ENCODE measurements around the gene PSMA2.

PSMA2 gene

DNA sequence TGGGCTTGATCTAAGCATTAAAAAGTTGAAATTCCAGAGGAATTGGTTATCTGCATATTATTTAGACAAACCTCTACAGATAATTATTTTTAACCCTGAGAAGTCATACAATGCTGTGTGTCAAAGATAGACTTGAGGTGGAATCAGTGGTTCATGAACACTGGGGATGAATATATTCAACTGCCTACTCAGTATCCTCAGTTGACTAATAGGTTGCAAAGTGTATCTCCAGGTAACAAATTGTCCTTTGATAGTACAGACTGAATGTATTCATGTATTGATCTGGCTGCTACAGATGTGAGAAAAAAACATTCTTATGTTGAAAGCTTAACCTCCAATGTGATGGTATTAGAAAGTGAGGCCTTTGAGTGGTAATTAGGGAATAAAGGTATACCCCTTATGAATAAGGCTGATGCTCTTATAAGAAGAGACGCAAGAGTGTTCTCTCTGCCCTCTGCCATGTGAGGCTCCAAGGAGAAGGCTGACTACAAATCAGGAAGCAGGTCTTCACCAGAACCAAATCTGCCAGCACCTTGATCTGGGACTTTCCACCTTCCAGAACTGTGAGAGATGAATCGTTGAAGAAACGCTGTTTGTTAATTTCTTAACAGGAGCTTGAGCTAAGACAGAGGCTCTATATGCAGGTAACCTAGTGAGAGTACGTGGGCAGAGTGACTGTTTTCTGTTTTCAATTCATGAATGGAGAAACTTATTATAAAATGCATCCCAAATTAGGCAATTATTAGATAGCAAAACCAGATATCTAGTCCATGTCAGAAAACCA, 7.7 kb upstream of the PSMA2 start:
- no peak for FAIRE-seq

DNA sequence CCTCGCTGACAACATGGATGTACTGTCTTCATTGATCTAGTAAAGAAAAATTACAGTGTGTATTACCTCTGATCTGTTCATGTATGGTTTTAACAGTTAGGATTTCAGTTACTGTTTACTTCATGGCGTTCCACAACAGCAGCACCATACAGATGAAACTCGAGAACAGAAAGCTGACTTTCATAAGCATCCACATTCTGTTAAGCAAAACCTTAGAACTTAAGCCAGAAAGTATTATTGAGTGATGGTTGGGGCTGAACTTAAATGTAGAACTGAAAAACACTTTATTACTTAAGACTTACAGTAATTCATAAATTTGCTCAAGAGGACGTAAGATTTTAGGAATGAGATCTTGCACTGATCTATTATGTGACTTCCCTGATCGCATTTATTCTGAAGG, 3.9 kb upstream of the PSMA2 start:
- no peak for FAIRE-seq

- no peak for FAIRE-seq
Observed at GRCh38 chr7:42934291-42934690, 2.3 kb upstream of the PSMA2 start.

GRCh38 chr7:42932811-42933591, 1.0 kb upstream of the PSMA2 start:
- no peak for FAIRE-seq

DNA sequence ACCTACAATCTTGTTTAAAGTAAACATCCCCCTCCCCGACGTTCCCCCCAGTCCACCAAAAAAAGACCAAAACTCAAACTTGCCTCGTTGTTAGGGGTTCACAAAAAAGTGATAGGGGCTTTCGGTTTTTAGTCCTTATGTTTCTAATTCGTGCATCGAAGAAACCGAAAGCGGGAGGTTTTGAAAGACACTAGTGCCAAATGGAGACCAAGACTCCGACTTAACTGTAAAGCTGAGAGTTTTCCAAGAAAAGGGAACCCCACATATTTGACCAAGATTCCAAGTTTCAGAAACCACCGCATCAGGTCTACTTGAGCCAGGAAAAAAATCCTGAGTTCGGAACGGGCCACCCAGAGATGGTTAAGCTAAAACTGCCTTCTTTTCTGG, 534 bp downstream of the PSMA2 start:
- no peak for FAIRE-seq

- FAIRE-seq, result no peak
Observed at GRCh38 chr7:42930889-42931288, 1.1 kb downstream of the PSMA2 start.

DNA sequence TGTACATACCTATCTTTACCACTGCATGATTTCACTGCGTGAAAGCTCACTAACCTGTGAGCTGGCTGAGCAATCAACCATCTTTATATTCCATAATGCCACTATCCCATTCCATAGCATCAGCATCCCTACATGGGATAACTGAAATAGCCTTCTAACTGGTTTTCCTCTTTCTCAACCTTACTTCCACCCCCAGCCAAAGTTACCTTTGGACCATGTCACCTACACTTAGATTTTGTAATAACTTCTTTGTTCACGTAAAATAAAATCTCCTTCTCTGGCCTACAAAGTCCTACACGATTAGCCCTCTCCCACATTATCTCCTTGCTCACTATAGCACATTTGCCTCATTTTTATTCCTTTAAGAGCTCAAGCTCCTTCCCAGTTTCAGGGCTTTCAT, 2.5 kb downstream of the PSMA2 start:
- no peak for FAIRE-seq

DNA sequence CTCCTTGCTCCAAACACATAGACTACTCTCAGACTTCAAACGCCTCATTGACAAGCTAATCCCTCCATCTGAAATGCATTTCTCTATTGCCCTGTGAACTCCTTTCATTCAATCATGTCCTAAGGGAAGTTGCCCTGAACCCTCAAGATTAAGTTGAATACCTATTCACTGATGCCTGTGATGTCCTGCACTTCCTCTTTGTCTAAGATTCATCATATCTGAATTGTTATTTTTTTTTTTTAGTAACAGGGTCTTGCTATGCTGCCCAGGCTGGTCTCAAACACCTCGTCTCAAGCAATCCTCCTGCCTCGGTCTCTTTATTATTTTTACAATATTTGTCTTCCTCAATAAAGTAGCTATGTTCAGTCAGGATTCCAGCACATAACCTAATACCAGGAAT, 3.2 kb downstream of the PSMA2 start:
- no peak for FAIRE-seq

DNA sequence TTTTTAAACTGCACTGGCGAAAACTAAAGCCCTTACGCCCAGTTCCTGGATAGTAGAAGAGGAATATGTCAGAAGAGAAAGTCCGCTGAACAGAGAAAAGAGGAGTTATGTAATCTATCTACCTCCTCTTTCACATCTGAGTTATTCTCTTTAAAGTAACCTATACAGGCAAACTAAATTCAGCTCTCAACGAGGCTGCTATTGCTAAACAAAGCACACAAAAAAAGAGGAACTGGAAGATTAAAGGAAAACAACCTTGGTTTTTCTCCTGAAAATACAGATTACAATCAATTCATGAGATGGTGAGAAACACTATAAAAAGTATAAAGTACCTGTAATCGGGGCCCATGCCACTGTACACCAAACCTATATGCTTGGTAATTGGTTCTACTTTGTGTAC, 5.8 kb downstream of the PSMA2 start:
- no peak for FAIRE-seq

DNA sequence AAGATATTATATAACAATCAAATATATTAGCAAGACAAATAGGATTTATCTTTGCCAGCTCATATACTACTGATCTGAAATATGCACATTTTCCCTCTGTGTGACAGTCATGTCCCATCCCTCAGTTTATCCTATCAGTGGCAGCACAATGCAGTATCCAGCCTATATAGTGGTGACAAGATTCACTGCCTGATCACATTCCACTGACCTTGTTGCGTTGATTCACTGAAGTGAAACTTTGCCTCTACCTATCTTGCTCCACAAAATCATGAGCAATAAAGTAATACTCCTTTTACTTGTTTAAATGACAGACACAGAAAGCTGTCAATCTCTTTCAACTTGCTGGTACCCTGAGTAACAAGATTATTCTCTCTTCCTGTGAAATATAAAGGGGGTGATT, 6.3 kb downstream of the PSMA2 start:
- FAIRE-seq, result no peak

DNA sequence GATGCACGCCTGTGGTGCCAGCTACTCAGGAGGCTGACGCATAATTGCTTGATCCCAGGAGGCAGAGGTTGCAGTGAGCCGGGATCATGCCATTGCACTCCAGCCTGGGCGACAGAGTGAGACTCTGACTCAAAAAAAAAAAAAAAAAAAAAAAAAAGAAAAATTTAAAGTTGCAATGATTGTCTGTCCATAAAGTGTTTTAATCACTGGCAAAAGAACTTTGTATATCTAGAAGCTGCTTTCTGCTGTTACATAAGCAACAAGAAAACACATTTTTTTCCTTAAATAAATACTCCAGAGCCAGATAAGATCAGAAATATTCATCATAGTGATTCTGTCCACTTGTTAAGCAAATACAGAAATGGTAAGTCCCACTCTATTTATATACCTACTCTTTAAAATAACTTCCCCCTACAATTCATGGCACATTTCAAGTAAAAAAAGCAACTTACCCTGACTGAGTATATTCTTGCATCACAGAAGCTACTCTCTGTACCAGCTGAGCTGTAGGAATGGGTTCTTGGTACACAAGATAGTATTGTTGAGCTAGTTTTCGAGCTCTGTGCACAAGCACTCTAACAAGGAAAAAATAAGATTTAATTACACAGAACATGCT, 7.6 kb downstream of the PSMA2 start:
- no peak for FAIRE-seq

DNA sequence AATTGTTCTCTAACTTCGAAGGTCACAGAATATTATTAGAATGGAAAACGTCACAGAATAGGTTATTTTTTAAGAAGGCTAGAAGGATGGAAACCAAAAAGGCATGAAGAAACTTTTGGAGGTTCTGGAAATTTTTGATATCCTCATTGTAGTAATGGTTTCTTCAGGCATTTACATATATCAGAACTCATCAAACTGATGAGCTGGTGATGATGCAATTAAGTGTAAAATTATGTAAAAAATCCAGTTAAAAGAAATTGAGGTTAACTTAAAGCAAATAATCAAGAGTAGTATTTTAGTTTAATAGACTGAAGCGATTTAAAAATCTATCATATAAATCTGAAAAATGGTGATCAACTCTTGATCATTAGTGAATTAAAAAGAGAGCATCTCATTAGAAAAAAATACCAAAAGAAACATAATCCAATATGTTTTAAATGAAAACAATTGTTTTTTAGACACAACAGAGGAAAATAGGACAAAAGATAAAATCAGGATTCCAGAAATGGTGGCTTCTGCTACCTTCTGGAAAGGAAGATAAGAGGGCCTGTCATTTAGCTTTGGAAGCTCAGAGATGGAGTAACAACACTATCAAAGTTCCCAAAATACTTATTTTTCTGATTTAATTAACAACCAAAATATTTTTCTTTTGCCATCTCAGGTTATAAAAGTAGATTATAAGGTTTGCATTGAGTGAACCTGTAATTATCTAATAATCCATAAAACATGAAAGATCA, 9.8 kb downstream of the PSMA2 start:
- FAIRE-seq, result no peak

DNA sequence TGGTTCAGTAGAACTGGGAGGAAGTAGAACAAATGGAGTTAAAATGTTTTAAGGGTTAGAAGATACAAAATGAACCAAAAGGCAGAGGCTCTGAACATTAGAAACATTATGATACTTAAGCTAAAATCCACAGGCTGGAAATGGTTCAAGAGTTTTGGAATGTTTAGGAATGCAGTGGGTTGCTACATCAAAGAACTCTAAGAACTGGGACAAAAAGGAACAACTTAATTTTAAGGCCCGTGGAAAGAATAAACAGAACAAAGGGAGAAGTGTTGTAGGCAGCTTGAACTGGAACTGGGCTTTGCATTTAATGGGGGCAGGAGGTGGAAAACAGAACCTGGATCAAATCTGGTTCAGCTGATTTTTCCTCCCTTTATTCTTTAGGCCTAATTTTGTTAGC, 16.6 kb downstream of the PSMA2 start:
- peak; percentile 48 for FAIRE-seq

DNA sequence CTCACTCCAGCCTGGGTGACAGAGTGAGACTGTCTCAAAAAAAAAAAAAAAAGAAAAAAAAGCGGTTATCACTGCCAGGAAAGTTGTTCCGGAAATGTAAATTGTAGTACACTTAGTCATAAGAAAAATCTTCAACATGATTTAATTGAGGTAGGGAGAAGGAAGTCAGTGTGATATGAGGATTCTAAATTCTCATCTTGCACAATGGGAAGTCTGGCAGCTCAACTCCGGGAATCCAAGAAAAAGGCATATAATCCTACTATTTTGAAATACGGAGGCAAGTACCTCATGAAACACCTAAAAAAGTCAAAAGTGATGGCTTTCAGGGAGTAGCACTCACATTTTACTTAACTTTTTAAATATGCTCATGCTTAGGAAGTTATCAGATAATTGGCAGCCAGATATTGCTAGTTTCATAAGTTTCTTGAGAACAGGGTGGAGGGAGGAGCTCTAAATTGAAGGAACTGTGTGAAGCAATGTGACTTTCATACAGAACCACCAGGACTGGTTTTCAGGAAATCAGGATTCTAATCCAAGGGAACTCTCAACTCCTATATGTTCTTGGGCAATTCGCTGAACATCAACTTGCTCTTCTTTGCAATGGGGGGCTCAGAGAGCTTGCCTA, 17.4 kb downstream of the PSMA2 start:
- FAIRE-seq, result no peak

- FAIRE-seq, result no peak
Observed at GRCh38 chr7:42914009-42914408, 18.0 kb downstream of the PSMA2 start.

- FAIRE-seq, result no peak
Observed at GRCh38 chr7:42913591-42913990, 18.4 kb downstream of the PSMA2 start.

GRCh38 chr7:42911454-42912447, 20.2 kb downstream of the PSMA2 start, which contains the start of gene C7orf25:
TSS of gene C7orf25 (minus strand) at chr7:42912070. CDS start at chr7:42910900, 1,170 bp downstream.
- no peak for FAIRE-seq

DNA sequence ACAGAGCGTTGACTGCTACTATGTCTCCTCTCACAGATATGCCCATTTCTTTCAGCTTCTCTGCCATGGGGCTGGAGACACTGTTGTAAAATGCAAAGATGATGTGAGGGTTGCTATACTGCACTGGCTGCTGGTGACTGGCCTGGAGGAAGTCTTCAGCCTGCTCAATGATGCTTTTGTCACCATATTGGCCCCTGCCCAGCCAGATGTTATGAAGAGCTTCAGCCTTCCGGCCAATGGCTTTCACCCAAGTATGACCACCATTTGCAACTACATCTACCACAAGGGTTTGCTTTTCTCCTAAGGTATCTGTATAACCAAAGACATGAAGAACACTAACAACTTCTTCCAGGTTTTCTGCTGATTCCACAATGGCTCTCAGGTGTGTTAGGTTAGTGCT, 21.7 kb downstream of the PSMA2 start:
- no peak for FAIRE-seq

- FAIRE-seq, result no peak
Observed at GRCh38 chr7:42907316-42907715, 24.7 kb downstream of the PSMA2 start.

GRCh38 chr7:42906181-42906580, 25.8 kb downstream of the PSMA2 start:
- FAIRE-seq, result no peak

DNA sequence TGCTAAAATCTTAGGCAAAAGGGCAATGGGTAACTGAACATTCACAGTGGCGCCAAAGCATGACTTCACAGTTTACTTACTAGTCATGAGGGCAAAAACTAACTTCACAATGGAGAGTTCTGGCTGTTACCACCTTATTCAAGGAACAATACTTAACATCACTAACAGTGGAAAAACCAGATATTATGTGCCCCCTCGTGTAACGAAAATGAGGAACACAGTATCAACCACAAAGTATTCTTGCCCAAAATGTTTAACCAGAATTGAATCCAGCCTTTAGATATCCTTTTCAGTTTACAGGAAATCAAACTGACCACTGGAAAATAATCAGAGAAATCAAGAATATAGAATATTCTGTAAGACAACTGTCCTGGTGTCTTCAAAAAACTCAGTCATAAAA, 29.6 kb downstream of the PSMA2 start:
- no peak for FAIRE-seq

Measured in endometrium (tissue), 2 donors.